SH-SY5Y (cell line): Measurements from ENCODE around the gene HDGFL1.

ENCODE experiments used
- GATA2 ChIP-seq: IDR thresholded peaks from 2 replicates; pipeline ENCODE4 v1.6.1; 2011; ENCODE audit warnings: mild to moderate bottlenecking, low read depth, low read length
- GATA3 ChIP-seq: IDR thresholded peaks from 2 replicates; pipeline ENCODE4 v1.6.1; 2011; ENCODE audit warnings: low read depth, mild to moderate bottlenecking, low read length, moderate library complexity

- TF ChIP-seq GATA2 (no peak), GATA3 (no peak)
Observed at GRCh38 chr6:22580337-22580736, 11.0 kb downstream of the HDGFL1 start.
